Activated B cell treated with CpG ODN at 0.5 μM for 24 hours (primary cell): ENCODE measurements around the gene PPP2R5E. TPM values are rescaled to one million over a fixed set of nuclear protein-coding genes. Genes with fewer than 3 reads are reported as not detected.

Source experiments
- ATAC-seq: fragments of 200-7000 bp; cut with Tn5 transposase; one replicate; pipeline ENCODE4 v1.10.0; 2021; ENCODE audit warnings: low read depth, mild to moderate bottlenecking, moderate library complexity
- CTCF ChIA-PET: fragments of 350-600 bp; sonication (Branson Sonifier 250); formaldehyde crosslinking; loops from one replicate; lab custom pipeline; 2021; ENCODE audit warnings: antibody characterized with exemption; lab: Charles Lee
- POLR2A ChIA-PET: fragments of 350-600 bp; sonication (Branson Sonifier 250); formaldehyde crosslinking; loops from one replicate; lab custom pipeline; 2021; ENCODE audit warnings: antibody characterized with exemption; lab: Charles Lee
- DNase-seq: peaks from one replicate; pipeline ENCODE4 v3.0.0; 2022
- H3K27ac Mint-ChIP-seq: one replicate; pipeline ENCODE4 v1.8.0; 2020; ENCODE audit warnings: mixed read lengths
- H3K27me3 Mint-ChIP-seq: one replicate; pipeline ENCODE4 v1.8.0; 2021; ENCODE audit warnings: mixed read lengths
- H3K36me3 Mint-ChIP-seq: one replicate; pipeline ENCODE4 v1.8.0; 2021; ENCODE audit warnings: low read depth, mixed read lengths
- H3K4me1 Mint-ChIP-seq: one replicate; pipeline ENCODE4 v1.8.0; 2021; ENCODE audit warnings: mixed read lengths
- H3K4me3 Mint-ChIP-seq: one replicate; pipeline ENCODE4 v1.8.0; 2020; ENCODE audit warnings: mild to moderate bottlenecking, mixed read lengths
- H3K9me3 Mint-ChIP-seq: one replicate; pipeline ENCODE4 v1.8.0; 2020; ENCODE audit warnings: mixed read lengths
- intact Hi-C: fragments of 100-400 bp; cut with micrococcal nuclease; formaldehyde crosslinking; loops from one replicate; pipeline ENCODE4 v1.15.1; 2024
- total RNA-seq: library from RNA; stranded (reverse); gene quantifications from 2 replicates; pipeline ENCODE4 v1.2.3, GENCODE V29; 2022
- TF ChIP-seq, protein P1 (sequence below): fragments of 200-600 bp; IDR thresholded peaks from one replicate; pipeline ENCODE4 v1.8.0; 2022; ENCODE audit warnings: antibody characterized with exemption, mild to moderate bottlenecking

PPP2R5E gene
- total RNA-seq, 1 donor from 2014 or later: 44.8 TPM

GRCh38 chr14:63460680-63461369, 82.4 kb downstream of the PPP2R5E start:
- intact Hi-C loops: no loop called here
- ATAC-seq (no peak), DNase-seq (no peak)
- Mint-ChIP-seq H3K4me3 (no peak overlapping the region), H3K4me1 (no peaks in the 10 kb centered on the region), H3K9me3 (no peaks in the 10 kb centered on the region), H3K27me3 (no peaks in the 10 kb centered on the region), H3K27ac (no peak overlapping the region), H3K36me3 (peaks cover 16% of the 10 kb centered on the region)
- POLR2A ChIA-PET: no interaction called here
- TF ChIP-seq, protein P1, sequence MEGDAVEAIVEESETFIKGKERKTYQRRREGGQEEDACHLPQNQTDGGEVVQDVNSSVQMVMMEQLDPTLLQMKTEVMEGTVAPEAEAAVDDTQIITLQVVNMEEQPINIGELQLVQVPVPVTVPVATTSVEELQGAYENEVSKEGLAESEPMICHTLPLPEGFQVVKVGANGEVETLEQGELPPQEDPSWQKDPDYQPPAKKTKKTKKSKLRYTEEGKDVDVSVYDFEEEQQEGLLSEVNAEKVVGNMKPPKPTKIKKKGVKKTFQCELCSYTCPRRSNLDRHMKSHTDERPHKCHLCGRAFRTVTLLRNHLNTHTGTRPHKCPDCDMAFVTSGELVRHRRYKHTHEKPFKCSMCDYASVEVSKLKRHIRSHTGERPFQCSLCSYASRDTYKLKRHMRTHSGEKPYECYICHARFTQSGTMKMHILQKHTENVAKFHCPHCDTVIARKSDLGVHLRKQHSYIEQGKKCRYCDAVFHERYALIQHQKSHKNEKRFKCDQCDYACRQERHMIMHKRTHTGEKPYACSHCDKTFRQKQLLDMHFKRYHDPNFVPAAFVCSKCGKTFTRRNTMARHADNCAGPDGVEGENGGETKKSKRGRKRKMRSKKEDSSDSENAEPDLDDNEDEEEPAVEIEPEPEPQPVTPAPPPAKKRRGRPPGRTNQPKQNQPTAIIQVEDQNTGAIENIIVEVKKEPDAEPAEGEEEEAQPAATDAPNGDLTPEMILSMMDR: no peak
- CTCF ChIA-PET: no interaction called here

DNA sequence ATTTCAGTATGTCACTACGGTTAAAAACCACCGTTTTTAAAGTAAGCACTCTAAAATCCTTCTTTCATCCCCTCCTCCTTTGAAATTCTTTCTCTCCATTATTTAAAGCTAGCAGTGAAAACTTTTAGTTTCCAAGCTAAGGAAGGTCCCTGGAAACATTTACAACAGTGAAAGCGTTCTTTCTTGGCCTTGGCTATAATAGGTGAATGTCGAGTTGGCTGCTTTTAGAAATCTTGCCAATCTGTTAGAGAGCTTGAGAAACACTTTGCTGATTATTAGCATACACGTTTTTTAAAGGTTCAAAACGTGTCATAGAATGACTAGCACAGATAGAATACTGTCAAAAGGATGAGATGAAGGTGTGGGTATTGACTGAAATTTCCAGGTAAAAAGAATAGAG, 83.4 kb downstream of the PPP2R5E start:
- H3K4me1 Mint-ChIP-seq: peaks cover 7% of the 10 kb centered on the region
- no peaks in the 10 kb centered on the region for H3K27me3 Mint-ChIP-seq
- DNase-seq: no peak
- intact Hi-C loops: no loop called here
- H3K36me3 Mint-ChIP-seq: peaks cover 18% of the 10 kb centered on the region
- no peak overlapping the region for H3K27ac Mint-ChIP-seq
- no peaks in the 10 kb centered on the region for H3K9me3 Mint-ChIP-seq
- no peak overlapping the region for H3K4me3 Mint-ChIP-seq
- TF ChIP-seq, protein P1: no peak
- ATAC-seq: no peak
- ChIA-PET CTCF (no interaction called here), POLR2A (no interaction called here)

GRCh38 chr14:63457498-63457897, 85.7 kb downstream of the PPP2R5E start:
- POLR2A ChIA-PET: no interaction called here

DNA sequence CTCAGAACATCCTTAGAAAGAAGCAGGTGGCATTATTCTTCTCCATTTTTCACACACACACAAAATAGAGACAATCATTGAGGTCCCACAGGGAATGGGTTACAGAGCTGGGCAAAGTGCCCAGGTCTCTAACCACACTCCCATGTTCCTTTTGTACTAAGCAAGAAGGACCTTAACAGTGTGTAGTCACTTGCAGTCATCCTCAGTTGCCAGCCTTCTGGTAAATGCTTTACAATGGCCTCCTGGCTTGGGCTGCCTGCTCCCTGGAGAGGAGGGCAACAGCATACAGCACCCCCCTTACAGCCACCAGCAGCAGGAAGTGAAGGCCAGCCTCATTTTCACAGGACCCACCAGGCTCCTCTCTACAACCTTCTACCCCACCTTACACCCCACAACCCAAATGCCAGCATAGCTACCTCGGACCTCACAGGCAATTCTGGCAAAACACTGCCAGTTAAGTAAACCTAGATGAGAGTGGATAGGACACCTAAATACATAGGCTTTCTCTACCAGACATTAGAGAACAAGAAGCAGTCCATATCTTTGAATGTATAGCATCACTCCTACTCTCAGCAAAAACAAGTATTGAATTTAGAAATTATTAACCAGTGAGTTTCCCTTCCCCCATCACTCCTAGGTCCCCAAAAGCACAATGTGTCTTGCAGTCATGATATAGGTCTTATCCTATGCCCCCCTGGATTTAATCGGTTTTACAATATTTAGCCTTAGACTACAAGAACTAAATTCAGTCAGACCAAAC, 88.1 kb downstream of the PPP2R5E start:
- H3K4me3 Mint-ChIP-seq: no peak overlapping the region
- intact Hi-C loops: no loop called here
- DNase-seq: no peak
- H3K9me3 Mint-ChIP-seq: no peaks in the 10 kb centered on the region
- ChIA-PET CTCF (no interaction called here), POLR2A (no interaction called here)
- no peak overlapping the region for H3K27ac Mint-ChIP-seq
- H3K4me1 Mint-ChIP-seq: peaks cover 8% of the 10 kb centered on the region
- ATAC-seq: no peak
- TF ChIP-seq, protein P1: no peak
- H3K27me3 Mint-ChIP-seq: no peaks in the 10 kb centered on the region
- peaks cover 31% of the 10 kb centered on the region for H3K36me3 Mint-ChIP-seq

More at GRCh38 chr14:63457498-63457897, 85.7 kb downstream of the PPP2R5E start:
- no peak overlapping the region for H3K4me3 Mint-ChIP-seq
- no peak overlapping the region for H3K27ac Mint-ChIP-seq
- peaks cover 8% of the 10 kb centered on the region for H3K4me1 Mint-ChIP-seq
- no peaks in the 10 kb centered on the region for H3K27me3 Mint-ChIP-seq
- CTCF ChIA-PET: no interaction called here
- TF ChIP-seq, protein P1: no peak
- intact Hi-C loops: no loop called here
- peaks cover 25% of the 10 kb centered on the region for H3K36me3 Mint-ChIP-seq
- no peak for ATAC-seq
- H3K9me3 Mint-ChIP-seq: no peaks in the 10 kb centered on the region
- no peak for DNase-seq

GRCh38 chr14:63454436-63454835, 88.7 kb downstream of the PPP2R5E start:
- POLR2A ChIA-PET: no interaction called here
- ATAC-seq: no peak
- H3K4me1 Mint-ChIP-seq: peaks cover 8% of the 10 kb centered on the region

More at GRCh38 chr14:63454436-63454835, 88.7 kb downstream of the PPP2R5E start:
- intact Hi-C loops: no loop called here
- no peak for DNase-seq
- TF ChIP-seq, protein P1: no peak
- CTCF ChIA-PET: no interaction called here
- H3K4me3 Mint-ChIP-seq: no peak overlapping the region
- no peak overlapping the region for H3K27ac Mint-ChIP-seq
- H3K36me3 Mint-ChIP-seq: peaks cover 32% of the 10 kb centered on the region
- no peaks in the 10 kb centered on the region for H3K27me3 Mint-ChIP-seq
- no peaks in the 10 kb centered on the region for H3K9me3 Mint-ChIP-seq
